ENCODE results near the gene CD47.

The CD47 gene

DNA sequence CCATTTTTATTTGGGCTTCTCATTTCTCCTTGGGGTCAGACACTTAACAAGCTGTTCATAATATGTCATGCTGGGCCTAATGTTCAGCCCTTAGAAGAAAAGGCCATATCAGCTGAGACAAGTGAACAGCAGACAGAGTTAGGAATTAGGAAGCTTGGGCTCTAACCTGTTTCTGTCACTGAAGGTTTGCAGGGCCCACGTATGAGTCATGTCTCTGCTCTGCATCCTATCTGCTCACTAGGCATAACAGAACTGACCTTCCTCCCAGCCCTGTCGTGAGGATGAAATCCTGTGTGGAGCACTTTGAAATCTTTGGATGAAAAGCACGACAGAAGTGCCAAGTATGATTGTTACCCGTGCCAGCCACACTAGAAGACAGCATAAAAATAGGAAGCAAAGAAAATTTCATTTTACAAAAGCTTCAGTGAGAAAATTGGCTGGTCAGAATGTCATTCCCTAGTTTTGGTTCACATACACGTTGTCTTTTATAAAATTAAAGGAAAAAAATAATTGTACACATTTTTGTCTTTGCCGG is 26.5 kb upstream of the CD47 start:
- DNase-seq: no peak

DNA sequence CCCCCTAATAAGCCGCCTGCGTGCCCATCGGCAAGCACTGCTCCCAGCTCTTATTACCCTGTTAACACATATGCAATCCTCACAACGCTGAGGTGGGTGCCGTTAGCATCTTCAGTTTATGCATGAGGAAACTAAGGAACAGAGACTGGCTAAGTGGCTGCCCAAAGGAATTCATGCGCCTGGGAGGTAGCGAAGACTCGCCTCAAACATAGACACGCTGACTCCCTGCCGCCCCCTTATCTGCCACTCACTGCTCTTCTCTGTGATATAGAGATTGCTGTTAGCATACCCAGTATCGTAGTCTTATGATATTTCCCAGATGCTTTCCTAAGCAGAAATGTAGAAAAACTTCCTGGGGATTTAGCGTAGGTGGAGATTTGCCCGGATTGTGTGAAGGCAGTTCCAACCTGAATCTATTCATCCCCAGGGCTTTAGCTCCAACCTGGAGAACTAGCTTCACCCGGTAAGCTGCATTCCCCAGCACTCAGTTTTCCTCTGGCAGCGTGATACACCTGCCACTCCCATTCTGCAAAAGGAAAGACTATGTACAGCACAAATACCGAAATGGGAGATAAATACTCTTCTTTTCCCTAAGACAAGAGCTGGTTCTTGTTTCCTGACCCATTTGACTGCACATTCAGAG is 23.7 kb upstream of the CD47 start:
- DNase-seq: no peak

- DNase-seq: no peak
Observed at GRCh38 chr3:108113975-108114374, 23.1 kb upstream of the CD47 start.

GRCh38 chr3:108110934-108111333 is 20.1 kb upstream of the CD47 start:
- no peak for DNase-seq

- no peak for DNase-seq
Observed at GRCh38 chr3:108108416-108108815, 17.6 kb upstream of the CD47 start.

DNA sequence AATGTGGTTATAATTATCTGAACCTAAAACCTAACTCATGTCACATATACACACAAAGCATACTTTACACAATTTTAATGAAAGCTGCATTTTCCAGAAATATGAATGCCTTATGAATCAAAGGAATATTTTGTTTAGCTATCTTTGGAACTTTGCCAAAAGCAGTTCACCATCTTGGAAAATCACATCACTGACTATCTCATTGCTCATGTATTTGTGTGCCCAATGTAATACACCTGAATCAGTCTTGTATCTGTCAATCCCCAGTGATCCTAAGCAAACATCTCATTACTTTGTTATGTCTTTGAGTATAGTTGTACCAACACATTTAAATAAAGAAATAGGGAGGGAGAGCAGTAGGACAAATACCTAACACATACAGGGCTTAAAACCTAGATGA is 15.6 kb upstream of the CD47 start:
- DNase-seq: no peak

GRCh38 chr3:108106031-108106430 is 15.2 kb upstream of the CD47 start:
- no peak for DNase-seq

GRCh38 chr3:108103886-108104797 is 13.3 kb upstream of the CD47 start:
- DNase-seq: peak in 1 of 58 donors; percentile 33

- DNase-seq: no peak
Observed at GRCh38 chr3:108103040-108103751, 12.4 kb upstream of the CD47 start.

DNA sequence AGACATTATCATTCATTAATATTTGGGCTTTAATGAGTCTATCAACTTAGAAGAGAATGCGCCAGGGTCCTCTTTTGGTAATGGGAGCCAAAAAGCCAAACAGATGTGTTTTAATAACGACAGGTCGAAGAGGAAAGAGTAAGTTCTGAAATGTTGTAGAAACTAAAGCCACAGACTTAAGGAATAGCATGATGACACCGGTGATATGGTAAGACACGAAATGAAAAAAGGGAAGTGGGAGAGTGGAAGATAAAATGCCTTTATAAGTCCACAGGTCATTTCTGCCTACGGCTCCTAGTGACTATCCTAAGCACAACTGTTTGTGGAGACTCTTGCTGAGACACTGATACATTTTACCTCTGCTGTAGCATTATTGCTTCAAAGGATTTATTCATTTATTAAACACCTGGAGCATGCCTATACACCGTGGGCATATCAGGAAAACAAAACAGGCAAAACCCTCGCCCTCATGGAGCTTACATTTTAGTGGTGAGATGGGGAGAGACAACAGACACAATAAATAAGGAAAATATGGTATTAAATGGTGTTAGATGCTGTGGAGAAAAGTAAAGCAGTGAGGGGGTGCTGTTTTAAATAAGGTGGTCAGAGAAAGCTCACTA is 11.7 kb upstream of the CD47 start:
- no peak for DNase-seq

- DNase-seq: no peak
Observed at GRCh38 chr3:108100906-108101660, 10.3 kb upstream of the CD47 start.

DNA sequence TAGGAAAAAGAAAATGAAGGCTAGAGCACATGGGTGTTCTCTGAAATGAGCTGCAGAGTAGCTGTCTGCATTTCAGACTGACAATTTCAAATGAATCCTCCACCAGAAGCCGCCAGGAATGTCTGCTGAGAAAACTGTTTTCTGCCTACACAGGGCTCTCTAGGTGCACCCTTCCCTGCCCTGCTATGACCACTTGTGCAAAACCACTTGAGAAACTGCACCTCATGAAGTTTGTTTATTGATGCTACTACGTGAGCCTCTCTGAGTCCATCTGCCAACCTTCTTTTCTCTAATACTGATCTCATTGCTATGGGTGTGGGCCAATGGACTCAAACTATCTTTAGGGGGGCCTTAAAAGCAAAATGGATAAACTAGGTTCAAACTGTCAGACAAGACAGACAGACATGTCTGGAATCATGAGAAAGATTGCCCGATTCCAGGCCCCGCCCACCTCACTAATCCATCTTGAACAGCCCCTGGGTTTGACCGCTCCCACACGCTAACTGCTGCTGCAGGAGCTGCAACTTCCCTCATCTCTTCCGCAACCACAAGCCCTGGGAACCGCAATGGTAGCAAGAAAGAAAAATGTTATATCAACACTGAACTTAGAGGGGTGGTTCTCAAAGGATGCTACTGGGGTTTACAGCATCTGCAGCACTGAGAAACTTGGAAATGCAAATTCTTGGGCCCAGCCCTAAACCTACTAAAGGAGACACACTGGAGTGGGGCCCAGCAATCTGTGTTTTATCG is 9.0 kb upstream of the CD47 start:
- no peak for DNase-seq

GRCh38 chr3:108099244-108099643 is 8.4 kb upstream of the CD47 start:
- DNase-seq: no peak

- DNase-seq: no peak
Observed at GRCh38 chr3:108098003-108098370, 7.2 kb upstream of the CD47 start.

- no peak for DNase-seq
Observed at GRCh38 chr3:108097322-108098002, 6.6 kb upstream of the CD47 start.

DNA sequence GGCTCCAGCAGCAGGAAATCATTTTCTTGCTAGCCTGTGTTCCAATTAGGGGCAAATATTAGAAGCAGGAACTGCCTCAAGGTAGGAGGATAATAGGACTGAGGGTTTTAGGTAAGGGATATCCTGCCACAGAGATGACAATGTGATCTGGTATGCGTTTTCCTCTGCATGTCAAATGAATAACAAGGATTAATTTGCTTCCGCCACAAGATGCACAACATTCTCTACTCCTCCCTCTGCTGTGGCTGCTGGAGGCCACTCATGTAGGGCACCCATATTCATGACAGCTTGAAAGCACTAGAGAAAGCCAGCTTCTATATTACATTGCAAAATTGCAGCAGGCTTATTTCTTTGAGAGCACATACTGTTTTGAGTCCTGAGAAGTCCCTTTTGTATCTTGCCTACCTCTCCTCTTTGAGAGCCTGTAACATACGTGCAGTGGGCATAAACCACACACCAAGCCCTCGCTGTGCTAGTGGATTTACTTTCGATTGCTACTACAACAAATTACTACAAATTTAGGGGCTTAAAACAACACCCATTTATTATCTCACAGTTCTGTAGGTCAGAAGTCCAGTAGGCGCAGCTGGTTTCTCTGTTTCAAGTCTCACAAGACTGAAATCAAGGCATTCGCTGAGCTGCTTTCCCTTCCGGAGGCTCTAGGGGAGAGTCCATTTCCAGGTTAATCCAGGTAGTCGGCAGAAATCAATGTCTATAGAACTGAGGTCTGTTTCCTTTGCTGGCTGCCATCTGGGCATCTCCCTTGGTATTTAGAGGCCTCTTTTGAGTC is 5.9 kb upstream of the CD47 start:
- DNase-seq: no peak

DNA sequence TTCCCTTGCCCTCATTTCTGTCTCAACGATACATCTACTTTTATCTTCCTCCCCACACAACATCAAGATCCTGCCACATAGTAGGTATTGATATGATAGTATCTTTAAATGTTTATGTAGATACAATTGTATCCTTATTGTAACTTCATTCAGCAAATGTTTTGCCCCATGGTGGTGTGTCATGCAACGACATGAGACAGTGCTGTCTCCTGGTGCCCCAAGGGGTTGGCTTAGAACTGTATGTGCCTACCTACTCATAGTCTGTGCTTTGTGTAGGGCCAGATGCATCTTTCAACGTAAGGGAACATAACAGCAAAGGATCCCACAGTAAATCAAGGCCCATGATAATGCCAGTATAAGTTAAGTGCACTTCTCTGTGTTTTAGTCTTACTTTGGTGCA is 2.8 kb upstream of the CD47 start:
- no peak for DNase-seq

DNA sequence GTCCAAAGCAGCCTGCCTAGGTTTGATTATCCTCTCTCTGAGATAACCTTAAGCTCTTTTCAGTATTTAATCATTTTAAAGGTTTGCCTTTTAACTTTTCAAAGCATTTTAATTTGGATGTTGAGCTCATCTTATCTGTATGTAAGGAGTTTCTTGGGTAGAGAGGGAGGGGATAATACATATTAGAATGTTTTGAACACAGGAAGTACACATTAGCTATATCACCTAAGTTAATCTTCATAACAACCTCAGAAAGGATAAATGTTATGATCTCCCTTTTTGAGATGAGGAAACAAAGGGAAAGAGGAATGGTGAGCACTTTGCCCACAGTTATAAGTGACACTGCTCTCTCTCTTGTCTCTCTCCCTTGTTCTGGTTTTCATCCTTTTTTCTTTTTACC is 2.2 kb upstream of the CD47 start:
- no peak for DNase-seq

- DNase-seq: peak in 1 of 58 donors; percentile 9
Observed at GRCh38 chr3:108092501-108092900, 1.7 kb upstream of the CD47 start.
